ENCODE data around the gene HMGN3. TPM values are rescaled to one million over a fixed set of nuclear protein-coding genes. Genes with fewer than 3 reads are reported as not detected.
"Not testable (repeated sequence)": the region's sequence is repeated elsewhere in the genome, so short reads cannot be mapped to it uniquely, and the experiment has no call there.

The HMGN3 gene
- total RNA-seq = 10 to 100 TPM; 29.6 to 42.2 TPM

GRCh38 chr6:79234150-79235022, at the start of gene HMGN3:
Gene HMGN3 (minus strand): TSS chr6:79234682.
- H3K36me3 Mint-ChIP-seq (ENCODE audit: low read depth) = no peaks in the 10 kb centered on the region
- no peaks in the 10 kb centered on the region for H3K9me3 Mint-ChIP-seq
- H3K4me3 Mint-ChIP-seq = peak within 1 kb of the TSS; percentile 99
- ATAC-seq (replicated peaks) = peak; percentile 95
- H3K27ac Mint-ChIP-seq = peak within 1 kb of the TSS; percentile 96
- peaks cover 5% of the 10 kb centered on the region for H3K4me1 Mint-ChIP-seq
- no peaks in the 10 kb centered on the region for H3K27me3 Mint-ChIP-seq

- H3K4me1 Mint-ChIP-seq = no peaks in the 10 kb centered on the region
- peaks cover 19% of the 10 kb centered on the region for H3K27me3 Mint-ChIP-seq
- no peak overlapping the region for H3K4me3 Mint-ChIP-seq
- no peak overlapping the region for H3K27ac Mint-ChIP-seq
- H3K36me3 Mint-ChIP-seq (ENCODE audit: low read depth) = no peaks in the 10 kb centered on the region
- H3K9me3 Mint-ChIP-seq = peaks cover 11% of the 10 kb centered on the region
- no peak for ATAC-seq (replicated peaks)
Observed at GRCh38 chr6:79280756-79281155, 46.3 kb upstream of the HMGN3 start.

GRCh38 chr6:79277109-79277508, 42.6 kb upstream of the HMGN3 start:
- no peaks in the 10 kb centered on the region for H3K36me3 Mint-ChIP-seq (ENCODE audit: low read depth)
- H3K9me3 Mint-ChIP-seq = peaks cover 8% of the 10 kb centered on the region
- no peak for ATAC-seq (replicated peaks)
- H3K4me1 Mint-ChIP-seq = no peaks in the 10 kb centered on the region
- H3K27me3 Mint-ChIP-seq = peaks cover 13% of the 10 kb centered on the region
- no peak overlapping the region for H3K27ac Mint-ChIP-seq
- H3K4me3 Mint-ChIP-seq = no peak overlapping the region

GRCh38 chr6:79269877-79270276, 35.4 kb upstream of the HMGN3 start:
- H3K9me3 Mint-ChIP-seq = no peaks in the 10 kb centered on the region
- H3K36me3 Mint-ChIP-seq (ENCODE audit: low read depth) = no peaks in the 10 kb centered on the region
- peaks cover 30% of the 10 kb centered on the region for H3K27me3 Mint-ChIP-seq
- H3K4me1 Mint-ChIP-seq = no peaks in the 10 kb centered on the region
- ATAC-seq (replicated peaks) = no peak
- H3K27ac Mint-ChIP-seq = no peak overlapping the region
- H3K4me3 Mint-ChIP-seq = no peak overlapping the region

GRCh38 chr6:79267128-79267527, 32.6 kb upstream of the HMGN3 start:
- H3K4me1 Mint-ChIP-seq = no peaks in the 10 kb centered on the region
- peaks cover 36% of the 10 kb centered on the region for H3K27me3 Mint-ChIP-seq
- no peaks in the 10 kb centered on the region for H3K9me3 Mint-ChIP-seq
- ATAC-seq (replicated peaks) = no peak
- H3K36me3 Mint-ChIP-seq (ENCODE audit: low read depth) = no peaks in the 10 kb centered on the region
- no peak overlapping the region for H3K27ac Mint-ChIP-seq
- no peak overlapping the region for H3K4me3 Mint-ChIP-seq

- Mint-ChIP-seq H3K9me3 (no peaks in the 10 kb centered on the region), H3K36me3 (ENCODE audit: low read depth) (no peaks in the 10 kb centered on the region), H3K27me3 (peaks cover 36% of the 10 kb centered on the region), H3K27ac (no peak overlapping the region), H3K4me3 (no peak overlapping the region), H3K4me1 (no peaks in the 10 kb centered on the region)
- ATAC-seq (replicated peaks) = no peak
Observed at GRCh38 chr6:79266051-79266450, 31.6 kb upstream of the HMGN3 start.

- Mint-ChIP-seq H3K4me3 (no peak overlapping the region), H3K4me1 (no peaks in the 10 kb centered on the region), H3K36me3 (ENCODE audit: low read depth) (no peaks in the 10 kb centered on the region), H3K27me3 (peaks cover 36% of the 10 kb centered on the region), H3K27ac (no peak overlapping the region), H3K9me3 (peaks cover 9% of the 10 kb centered on the region)
- ATAC-seq (replicated peaks) = no peak
Observed at GRCh38 chr6:79263359-79263758, 28.9 kb upstream of the HMGN3 start.

- Mint-ChIP-seq H3K4me3 (no peak overlapping the region), H3K4me1 (no peaks in the 10 kb centered on the region), H3K36me3 (ENCODE audit: low read depth) (no peaks in the 10 kb centered on the region), H3K27me3 (peaks cover 38% of the 10 kb centered on the region), H3K9me3 (peaks cover 13% of the 10 kb centered on the region), H3K27ac (no peak overlapping the region)
- no peak for ATAC-seq (replicated peaks)
Observed at GRCh38 chr6:79261666-79262065, 27.2 kb upstream of the HMGN3 start.

GRCh38 chr6:79260772-79261171, 26.3 kb upstream of the HMGN3 start:
- Mint-ChIP-seq H3K4me3 (no peak overlapping the region), H3K9me3 (peaks cover 13% of the 10 kb centered on the region), H3K27me3 (peaks cover 36% of the 10 kb centered on the region), H3K36me3 (ENCODE audit: low read depth) (no peaks in the 10 kb centered on the region), H3K27ac (no peak overlapping the region), H3K4me1 (no peaks in the 10 kb centered on the region)
- ATAC-seq (replicated peaks) = no peak

GRCh38 chr6:79257381-79258205, 23.1 kb upstream of the HMGN3 start:
- peaks cover 21% of the 10 kb centered on the region for H3K27me3 Mint-ChIP-seq
- H3K4me1 Mint-ChIP-seq = no peaks in the 10 kb centered on the region
- no peaks in the 10 kb centered on the region for H3K36me3 Mint-ChIP-seq (ENCODE audit: low read depth)
- H3K4me3 Mint-ChIP-seq = no peak overlapping the region
- peaks cover 16% of the 10 kb centered on the region for H3K9me3 Mint-ChIP-seq
- peak; percentile 44 for ATAC-seq (replicated peaks)
- no peak overlapping the region for H3K27ac Mint-ChIP-seq

GRCh38 chr6:79256770-79257169, 22.3 kb upstream of the HMGN3 start:
- H3K27me3 Mint-ChIP-seq = peaks cover 15% of the 10 kb centered on the region
- not testable (repeated sequence) for H3K4me1 Mint-ChIP-seq; H3K36me3 Mint-ChIP-seq (ENCODE audit: low read depth); H3K27ac Mint-ChIP-seq; ATAC-seq (replicated peaks); H3K4me3 Mint-ChIP-seq
- peaks cover 16% of the 10 kb centered on the region for H3K9me3 Mint-ChIP-seq

GRCh38 chr6:79255086-79255485, 20.6 kb upstream of the HMGN3 start:
- not testable (repeated sequence) for H3K27me3 Mint-ChIP-seq; H3K4me3 Mint-ChIP-seq; ATAC-seq (replicated peaks); H3K4me1 Mint-ChIP-seq; H3K27ac Mint-ChIP-seq; H3K36me3 Mint-ChIP-seq (ENCODE audit: low read depth)
- H3K9me3 Mint-ChIP-seq = peaks cover 12% of the 10 kb centered on the region

- no peak overlapping the region for H3K4me3 Mint-ChIP-seq
- no peaks in the 10 kb centered on the region for H3K27me3 Mint-ChIP-seq
- no peak for ATAC-seq (replicated peaks)
- H3K36me3 Mint-ChIP-seq (ENCODE audit: low read depth) = no peaks in the 10 kb centered on the region
- H3K4me1 Mint-ChIP-seq = no peaks in the 10 kb centered on the region
- H3K27ac Mint-ChIP-seq = no peak overlapping the region
- H3K9me3 Mint-ChIP-seq = peaks cover 3% of the 10 kb centered on the region
Observed at GRCh38 chr6:79250559-79250958, 16.1 kb upstream of the HMGN3 start.

- ATAC-seq (replicated peaks) = no peak
- Mint-ChIP-seq H3K27ac (no peak overlapping the region), H3K9me3 (peaks cover 3% of the 10 kb centered on the region), H3K4me3 (no peak overlapping the region), H3K27me3 (no peaks in the 10 kb centered on the region), H3K4me1 (no peaks in the 10 kb centered on the region), H3K36me3 (ENCODE audit: low read depth) (no peaks in the 10 kb centered on the region)
Observed at GRCh38 chr6:79250107-79250514, 15.6 kb upstream of the HMGN3 start.

- Mint-ChIP-seq H3K27me3 (no peaks in the 10 kb centered on the region), H3K27ac (no peak overlapping the region), H3K9me3 (no peaks in the 10 kb centered on the region), H3K4me1 (no peaks in the 10 kb centered on the region), H3K36me3 (ENCODE audit: low read depth) (no peaks in the 10 kb centered on the region), H3K4me3 (no peak overlapping the region)
- no peak for ATAC-seq (replicated peaks)
Observed at GRCh38 chr6:79249136-79249535, 14.7 kb upstream of the HMGN3 start.

Measured in activated T-helper 17 cell treated with anti-CD3 and anti-CD28 coated beads, Interleukin-2, amount 50 U/mL, for 72 hours (primary cell).